HG03103 (cell line): ENCODE data around the gene ABCC1.

Source experiments
- ATAC-seq: cut with Tn5 transposase; IDR thresholded peaks from one replicate; pipeline ENCODE4 v1.9.1; 2021; ENCODE audit warnings: low read depth; ENCODE audit not compliant: unreplicated experiment

ABCC1 gene

GRCh38 chr16:16038950-16039349, 89.5 kb downstream of the ABCC1 start:
- ATAC-seq = no peak

DNA sequence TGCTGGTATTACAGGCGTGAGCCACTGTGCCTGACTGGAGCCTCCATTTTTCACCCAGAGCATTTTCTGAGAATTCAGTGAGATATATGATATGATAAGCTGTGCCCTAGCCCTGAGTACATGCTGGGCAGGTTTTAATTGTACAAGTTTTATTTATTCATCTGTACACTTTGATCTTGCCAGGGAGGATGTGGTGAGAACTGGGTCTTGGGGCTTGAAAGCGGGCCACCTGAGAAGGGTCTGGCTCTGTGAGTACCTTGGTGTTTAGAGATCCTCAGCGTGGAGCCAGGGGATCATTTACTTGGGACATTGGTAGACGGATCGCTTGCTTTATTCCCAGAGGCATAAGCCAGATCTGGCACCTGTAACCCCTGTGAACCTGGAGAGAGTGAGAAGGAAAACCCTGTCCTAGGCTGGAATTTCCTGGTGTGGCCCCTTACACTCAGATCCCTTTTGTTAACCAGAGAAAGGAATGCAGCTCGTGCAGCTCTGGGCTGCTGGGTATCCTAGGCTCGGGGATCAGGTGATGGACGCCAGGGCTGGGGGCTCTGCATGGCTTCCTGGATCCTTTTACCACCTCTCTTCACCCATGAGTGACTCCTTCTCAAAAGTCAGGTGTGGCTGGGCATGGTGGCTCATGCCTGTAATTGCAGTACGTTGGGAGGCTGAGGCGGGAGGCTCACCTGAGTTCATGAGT, 91.9 kb downstream of the ABCC1 start:
- no peak for ATAC-seq

GRCh38 chr16:16042076-16042475, 92.7 kb downstream of the ABCC1 start:
- no peak for ATAC-seq

- ATAC-seq = no peak
These were observed 95.9 kb downstream of the ABCC1 start for GRCh38 chr16:16045296-16045695.

DNA sequence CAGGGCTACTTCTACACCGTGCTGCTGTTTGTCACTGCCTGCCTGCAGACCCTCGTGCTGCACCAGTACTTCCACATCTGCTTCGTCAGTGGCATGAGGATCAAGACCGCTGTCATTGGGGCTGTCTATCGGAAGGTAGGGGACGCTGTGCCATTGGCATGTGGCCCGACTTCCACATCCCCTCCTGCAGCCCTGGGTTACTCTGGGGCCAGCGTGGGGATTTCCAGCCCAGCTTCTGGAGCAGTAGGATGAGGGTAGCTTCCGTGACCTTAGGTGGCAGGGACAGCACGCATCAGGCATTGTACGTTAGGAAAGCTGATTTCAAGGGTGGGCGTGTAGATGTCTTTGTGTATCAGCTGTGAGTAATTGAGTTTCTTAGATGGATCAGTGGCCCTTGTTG, 96.5 kb downstream of the ABCC1 start:
- no peak for ATAC-seq

DNA sequence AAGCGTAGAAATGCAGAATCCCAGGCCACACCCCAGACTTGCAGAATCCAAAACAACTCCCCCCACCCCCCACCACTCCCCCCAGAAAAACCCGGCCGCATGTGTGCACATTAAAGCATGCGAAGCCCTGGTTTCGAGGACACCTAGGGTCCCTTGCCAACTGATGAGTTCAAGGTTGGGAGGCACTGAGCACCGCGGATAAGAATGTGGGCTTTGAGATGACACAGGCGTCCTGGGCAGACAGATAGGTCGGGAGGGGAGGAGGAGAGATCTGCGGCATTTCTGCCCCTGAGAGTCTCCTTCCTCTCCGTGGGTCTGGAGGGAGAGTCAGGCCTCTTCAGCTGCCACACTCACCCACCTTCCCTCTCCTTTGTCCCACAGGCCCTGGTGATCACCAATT, 98.3 kb downstream of the ABCC1 start:
- ATAC-seq = no peak

DNA sequence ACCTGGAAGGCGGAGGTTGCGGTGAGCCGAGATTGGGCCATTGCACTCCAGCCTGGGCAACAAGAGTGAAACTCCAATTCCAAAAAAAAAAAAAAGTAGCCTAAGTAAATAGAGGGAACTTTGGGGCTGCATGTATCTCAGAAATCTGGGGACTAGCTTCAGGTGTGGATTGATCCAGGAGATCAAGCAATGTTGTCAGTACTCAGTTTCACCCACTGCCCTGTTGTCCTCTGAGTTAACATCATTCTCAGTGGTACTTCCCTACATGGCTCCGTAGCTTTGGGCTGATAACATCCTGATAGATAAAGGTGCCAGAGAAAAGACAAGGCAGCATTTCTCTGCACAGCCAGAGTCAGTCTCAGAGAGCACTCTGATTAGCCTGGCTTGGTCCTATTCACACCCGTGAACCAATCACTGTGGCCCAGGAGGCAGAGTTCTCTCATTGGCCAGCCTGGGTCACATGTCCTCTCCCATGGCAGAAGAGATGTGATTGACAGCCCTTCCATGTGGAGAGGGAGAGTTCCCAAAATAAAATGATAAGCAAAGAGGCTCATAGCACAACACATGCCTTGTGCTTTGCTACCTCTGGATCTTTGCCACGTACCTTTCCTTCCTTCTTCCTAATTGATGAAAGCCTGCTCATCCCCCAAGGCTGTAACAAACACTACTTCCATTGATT, 99.6 kb downstream of the ABCC1 start:
- ATAC-seq = no peak

DNA sequence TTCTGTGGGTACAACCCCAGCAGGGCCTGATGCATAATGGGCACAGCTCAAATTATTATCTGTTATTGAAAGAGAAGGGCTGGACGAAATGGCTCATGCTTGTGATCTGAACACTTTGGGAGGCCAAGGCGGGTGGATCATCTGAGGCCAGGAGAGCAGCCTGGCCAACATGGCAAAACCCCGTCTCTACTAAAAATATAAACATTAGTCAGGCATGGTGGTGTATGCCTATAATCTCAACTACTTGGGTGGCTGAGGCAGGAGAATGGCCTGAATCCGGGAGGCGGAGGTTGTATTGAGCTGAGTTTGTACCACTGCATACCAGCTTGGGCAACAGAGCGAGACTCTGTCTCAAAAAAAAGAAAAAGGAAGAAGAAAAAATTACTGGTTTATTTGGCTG, 100.7 kb downstream of the ABCC1 start:
- no peak for ATAC-seq

GRCh38 chr16:16051132-16051531, 101.7 kb downstream of the ABCC1 start:
- ATAC-seq = no peak

DNA sequence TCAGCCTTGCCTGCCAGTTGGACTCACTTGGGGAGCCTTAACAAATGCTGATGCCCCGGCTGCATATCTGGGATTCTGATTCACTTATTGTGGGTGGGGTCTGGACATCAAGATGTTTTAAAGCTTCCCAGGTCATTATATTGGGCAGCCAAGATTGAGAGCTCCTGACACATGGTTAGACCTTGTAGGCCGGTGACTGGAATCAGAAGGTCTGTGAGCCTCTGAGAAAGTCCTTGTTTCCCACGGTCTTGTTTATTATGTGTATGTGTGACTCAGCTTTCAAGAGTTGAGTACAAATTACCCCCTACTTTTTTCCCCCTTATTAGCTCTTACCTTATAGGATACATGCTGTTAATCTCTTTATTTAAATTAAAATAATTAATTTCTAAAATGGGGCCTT, 103.5 kb downstream of the ABCC1 start:
- no peak for ATAC-seq

GRCh38 chr16:16057102-16057501, 107.7 kb downstream of the ABCC1 start:
- ATAC-seq = no peak

- no peak for ATAC-seq
These were observed 109.7 kb downstream of the ABCC1 start for GRCh38 chr16:16059160-16059559.

DNA sequence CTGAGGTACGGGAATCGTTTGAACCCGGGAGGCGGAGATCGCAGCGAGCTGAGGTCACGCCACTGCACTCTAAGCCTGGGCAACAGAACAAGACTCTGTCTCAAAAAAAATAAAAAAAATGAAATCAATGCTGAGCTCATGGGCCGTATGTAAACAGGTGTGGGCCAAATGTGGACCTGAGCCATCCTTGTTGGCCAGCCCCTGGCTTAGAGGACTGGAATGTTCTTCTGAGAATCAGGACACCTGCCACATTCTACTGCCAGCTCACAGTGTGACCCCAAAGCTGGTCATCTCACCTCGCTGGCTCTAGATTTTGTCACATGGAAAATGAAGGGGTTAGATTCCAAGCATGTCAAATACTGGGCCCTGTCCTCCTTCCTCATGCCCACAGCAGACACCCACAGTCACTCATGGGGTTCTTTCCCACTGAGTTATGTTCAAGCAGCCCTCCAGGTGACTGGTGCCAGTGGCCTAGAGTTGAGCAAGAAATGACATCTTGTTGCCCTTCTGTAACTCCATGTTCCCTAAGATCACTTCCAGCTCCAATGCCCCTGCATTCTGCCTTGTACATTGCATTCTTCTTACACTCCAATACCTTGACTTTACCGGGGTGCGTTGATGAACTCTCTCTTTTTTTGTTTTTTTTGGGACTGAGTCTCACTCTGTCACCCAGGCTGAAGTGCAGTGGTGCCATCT, 110.6 kb downstream of the ABCC1 start:
- no peak for ATAC-seq

DNA sequence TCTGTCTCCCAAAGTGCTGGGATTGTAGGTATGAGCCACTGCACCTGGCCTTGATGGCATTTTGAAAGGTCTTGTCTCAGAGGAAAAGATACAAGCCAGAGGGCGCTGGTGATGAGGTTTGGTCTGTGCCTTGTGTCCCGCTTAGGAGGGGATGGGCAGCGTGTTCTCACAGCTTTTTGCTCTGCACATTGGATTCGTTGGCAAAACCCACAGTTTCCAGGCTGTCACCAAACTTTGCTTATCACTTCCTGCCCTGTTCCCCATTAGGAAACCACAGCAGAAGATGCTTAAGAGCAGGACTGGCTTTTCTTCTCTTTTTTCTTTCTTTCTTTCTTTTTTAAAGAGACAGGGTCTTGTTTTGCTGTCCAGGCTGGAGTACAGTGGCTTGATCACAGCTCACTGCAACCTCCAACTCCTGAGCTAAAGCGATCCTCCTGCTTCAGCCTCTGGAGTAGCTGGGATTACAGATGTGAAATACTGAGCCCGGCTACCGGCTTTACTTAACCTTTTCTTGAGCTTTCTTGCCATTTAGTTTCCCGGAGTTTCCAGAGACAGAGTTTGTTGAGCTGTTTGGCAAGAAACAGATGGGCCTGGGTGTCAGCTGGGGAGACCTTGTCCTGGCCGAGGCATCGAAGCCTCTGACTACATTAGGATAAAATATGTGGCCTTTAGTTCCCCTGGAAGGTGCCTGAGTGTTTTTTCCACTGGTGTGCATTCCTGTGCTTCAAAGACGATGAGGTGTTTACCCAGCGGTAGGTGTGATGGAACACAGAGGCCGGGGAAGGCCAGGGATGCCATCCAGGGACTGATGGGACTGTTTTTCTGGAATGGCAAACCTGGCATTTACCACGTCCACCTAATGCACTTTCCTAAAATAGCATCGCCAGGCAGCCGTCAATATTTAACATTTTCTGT, 112.9 kb downstream of the ABCC1 start:
- no peak for ATAC-seq

- no peak for ATAC-seq
These were observed 114.3 kb downstream of the ABCC1 start for GRCh38 chr16:16063683-16064082.

DNA sequence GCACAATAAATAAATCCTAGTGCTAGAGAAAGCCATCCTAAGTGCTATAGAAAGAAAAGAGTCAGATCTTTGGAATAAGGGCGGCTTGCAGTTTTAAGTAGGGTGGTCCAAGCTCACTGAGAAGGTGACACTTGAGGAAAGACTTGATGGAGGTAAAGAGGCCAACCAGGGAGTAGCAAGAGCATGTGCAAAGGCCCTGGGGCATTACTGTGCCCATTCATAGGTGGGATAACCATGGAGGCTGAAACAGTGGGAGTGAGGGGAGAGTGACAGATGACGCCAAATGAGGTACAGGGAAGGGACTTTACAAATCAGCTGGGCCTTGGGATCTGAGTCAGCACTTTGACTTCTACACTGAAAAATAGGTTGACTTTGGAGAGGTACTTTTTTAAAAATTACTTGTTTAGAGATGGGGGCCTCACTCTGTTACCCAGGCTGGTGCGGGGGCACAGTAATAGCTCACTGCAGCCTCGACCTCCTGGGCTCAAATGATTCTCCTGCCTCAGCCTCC, 115.5 kb downstream of the ABCC1 start:
- ATAC-seq = no peak

GRCh38 chr16:16067127-16067526, 117.7 kb downstream of the ABCC1 start:
- ATAC-seq = no peak

DNA sequence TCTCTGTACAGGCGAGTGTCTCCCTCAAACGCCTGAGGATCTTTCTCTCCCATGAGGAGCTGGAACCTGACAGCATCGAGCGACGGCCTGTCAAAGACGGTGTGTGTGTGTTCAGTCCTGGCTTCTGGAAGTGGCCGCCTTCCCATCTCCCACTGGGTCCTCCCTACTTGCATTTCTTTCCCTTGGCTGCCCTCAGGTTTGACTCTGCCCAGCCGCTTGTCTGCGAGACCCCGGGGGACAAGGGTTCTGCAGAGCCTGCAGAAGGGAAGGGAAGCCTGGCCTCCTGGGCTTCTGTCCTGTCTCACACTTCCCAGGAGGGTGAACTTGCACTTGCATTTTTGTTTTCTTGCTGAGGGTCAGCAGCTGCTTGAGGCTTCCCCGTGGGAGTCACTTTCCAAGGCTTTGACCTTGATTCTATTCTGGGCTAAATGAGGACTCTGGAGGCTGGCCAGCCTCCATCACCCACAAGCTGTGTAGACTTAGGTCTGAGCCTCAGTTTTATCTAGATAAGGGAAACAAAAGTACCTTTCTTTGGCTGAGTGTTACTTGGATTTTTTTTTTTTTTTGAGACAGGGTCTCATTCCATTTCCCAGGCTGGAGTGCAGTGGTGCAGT, 122.3 kb downstream of the ABCC1 start:
- ATAC-seq = no peak

GRCh38 chr16:16073001-16073545, 123.7 kb downstream of the ABCC1 start:
- ATAC-seq = no peak
